Measurements from ENCODE around the gene TMEM163.

The TMEM163 gene

GRCh38 chr2:134452042-134452733, 266.6 kb downstream of the TMEM163 start:
- no peak for DNase-seq

DNA sequence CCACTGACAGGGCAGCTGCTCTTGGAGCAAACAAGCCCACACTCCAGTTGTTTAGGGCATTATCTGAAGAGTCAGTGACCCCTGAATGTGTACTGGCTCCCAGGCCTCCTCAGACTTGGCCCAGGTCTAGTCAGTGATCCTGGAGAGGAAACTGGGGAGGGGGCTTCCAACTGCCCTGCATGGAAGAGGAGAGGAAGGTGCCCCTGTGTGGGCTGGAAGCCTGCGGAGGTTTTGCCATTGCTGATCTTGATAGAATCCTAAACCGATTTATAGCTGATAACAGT, 267.5 kb downstream of the TMEM163 start:
- no peak for DNase-seq

- no peak for DNase-seq
Measured at GRCh38 chr2:134449751-134450513, 268.9 kb downstream of the TMEM163 start.

DNA sequence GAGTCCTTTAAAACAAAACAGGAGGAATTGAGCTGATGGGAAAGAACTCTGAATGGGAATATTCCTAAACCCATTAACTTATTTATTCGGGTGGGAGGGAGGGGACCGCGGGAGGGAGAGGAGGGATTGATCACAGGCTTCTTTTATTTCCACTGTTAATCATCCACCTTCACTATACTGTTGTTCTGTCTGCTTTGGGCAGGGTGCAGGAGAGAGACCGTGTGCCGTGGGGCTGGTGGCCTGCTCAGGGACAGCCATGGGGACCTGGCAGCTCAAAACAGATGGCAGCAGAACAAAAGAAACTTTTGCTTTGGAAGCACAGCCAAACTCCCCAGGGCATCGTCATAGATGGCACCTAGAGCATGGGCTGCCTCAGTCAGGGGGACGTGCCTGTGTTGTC, 269.6 kb downstream of the TMEM163 start:
- DNase-seq = no peak

DNA sequence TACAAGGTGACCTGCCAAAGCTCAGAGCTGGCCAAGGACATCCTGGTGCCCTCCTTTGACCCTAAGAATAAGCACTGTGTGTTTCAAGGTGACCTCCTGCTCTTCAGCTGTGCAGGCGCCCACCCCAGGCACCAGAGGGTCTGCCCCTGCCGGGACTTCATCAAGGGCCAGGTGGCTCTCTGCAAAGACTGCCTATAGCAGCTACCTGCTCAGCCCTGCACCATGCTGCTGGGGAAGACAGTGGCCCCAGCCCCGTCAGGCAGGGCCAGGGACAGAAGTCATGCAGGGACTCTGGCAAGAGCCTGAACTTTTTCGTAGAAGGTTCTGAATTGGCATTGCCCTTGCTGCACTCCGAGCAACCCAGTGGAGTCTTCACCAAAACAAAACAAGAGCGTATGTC, 270.1 kb downstream of the TMEM163 start:
- DNase-seq = no peak

- no peak for DNase-seq
Measured at GRCh38 chr2:134447669-134448068, 271.1 kb downstream of the TMEM163 start.

DNA sequence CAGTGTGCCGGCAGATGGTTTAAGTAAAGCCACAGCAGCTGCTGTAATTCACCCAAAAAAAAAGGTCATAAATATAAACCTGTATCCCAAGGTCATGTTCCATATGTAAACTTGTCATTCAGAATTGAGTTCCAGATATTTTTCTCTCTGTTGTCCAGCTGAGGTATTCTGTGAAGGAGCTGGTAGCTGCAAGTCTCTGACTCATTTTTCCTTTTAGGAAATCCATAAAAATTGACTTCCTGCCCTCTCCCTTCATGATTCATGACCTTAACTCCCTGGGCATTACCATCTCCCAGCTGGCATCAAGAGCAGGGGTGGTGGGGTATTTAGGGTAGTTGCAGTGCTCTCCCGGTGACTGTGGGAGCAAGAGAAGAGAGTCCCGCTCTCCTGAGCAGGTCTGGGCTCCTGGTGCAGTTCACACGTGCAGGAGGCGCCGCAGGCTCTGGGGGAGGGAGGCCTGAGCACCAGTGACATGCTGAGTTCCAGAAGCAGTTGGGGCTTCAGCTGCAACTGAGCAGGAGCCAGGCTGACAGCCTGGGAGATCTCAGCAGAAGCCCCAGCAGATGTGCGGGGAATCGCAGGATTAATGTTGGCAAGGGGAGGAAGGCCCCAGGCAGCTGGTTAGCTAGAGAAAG, 272.3 kb downstream of the TMEM163 start:
- no peak for DNase-seq

DNA sequence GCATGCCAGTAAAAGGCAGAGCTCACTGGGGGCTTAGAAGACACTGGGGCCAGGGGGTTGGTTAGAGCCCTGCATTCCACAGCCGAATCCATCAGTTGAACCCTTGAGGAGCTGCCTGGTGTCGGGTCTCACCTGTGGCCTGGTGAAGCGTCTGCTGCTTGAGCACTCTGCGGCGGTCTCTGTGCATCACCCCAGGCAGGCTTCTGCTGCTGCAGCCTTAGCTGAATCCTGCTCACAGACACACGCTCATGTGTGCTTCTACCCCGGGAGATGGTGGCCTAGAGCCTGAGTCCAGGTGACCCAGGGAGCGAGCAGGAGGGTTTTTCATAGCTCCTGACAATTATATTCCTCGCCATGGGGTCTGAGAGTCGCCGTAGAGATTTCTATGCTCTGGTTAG, 272.8 kb downstream of the TMEM163 start:
- no peak for DNase-seq

- no peak for DNase-seq
Measured at GRCh38 chr2:134445116-134445515, 273.7 kb downstream of the TMEM163 start.

GRCh38 chr2:134443814-134444480, 274.9 kb downstream of the TMEM163 start:
- no peak for DNase-seq

DNA sequence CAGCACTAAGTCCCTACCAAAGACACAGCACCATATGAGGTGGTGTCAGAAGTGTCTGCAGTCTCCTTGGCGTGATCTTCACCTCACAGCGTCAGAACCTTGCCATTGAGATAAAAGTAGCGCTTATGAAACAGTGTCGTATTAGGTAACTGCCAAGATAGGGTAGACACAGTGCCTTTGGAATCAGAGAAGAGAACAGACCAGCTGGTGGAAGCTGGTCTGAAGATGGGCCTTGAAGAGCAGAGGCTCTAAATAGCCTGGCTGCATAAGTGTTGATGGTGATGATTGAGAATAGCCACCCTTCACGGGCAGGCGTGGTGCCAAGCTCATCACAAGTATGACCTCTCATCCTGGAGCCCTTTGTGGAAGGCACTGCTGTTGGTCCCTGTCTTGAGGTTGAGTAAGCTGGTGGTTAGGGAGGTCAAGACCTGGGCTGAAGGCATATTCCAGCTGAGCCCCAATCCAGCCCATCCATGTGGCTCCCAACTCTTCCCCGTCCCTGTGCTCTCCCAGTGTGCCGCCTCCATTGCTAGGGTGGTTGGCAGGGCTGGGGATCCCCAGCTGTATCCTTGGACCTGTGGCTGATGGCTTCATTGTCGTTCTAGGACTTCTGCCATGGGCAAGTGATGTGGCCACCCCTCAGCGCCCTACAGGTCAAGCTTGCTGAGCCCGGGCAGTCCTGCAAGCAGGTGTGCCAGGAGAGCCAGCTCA, 277.5 kb downstream of the TMEM163 start:
- DNase-seq = no peak

GRCh38 chr2:134440336-134440909, 278.4 kb downstream of the TMEM163 start:
- DNase-seq = no peak

- DNase-seq = no peak
Measured at GRCh38 chr2:134438371-134438770, 280.4 kb downstream of the TMEM163 start.

DNA sequence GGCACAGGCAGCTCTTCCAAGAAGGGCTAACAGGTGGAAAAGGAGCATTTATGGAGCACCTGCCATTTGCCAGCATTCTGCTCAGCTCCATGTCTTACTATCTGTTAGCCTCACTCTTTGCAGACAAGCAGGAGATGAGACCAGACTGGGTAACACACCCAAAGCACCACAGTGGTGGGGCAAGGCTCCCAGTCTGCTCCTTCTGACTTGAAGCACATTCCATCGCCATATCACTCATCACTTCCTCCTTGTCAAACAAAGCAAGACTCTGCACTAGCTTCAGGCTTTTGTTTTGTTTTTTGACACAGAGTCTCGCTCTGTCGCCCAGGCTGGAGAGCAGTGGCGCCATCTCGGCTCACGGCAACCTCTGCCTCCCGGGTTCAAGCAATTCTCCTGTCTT, 282.1 kb downstream of the TMEM163 start:
- no peak for DNase-seq

DNA sequence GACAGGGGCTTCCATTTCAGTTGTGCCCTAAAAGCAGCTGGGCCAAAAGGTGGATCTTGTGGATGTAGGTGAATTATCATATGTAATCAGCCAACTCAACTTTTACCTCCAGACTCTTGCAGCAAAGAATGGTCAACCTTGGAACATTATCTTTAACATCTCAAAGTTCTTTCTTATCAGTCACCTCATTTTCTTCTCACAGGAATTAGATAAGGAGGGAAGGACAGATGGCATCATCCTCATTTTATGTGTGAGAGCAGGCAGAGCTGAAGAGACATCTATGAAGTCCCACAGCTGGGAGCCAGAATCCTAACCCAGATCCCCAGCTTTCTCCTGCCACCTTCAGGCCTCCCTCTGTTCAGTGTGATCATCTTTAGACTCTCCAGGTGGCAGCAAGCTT, 282.9 kb downstream of the TMEM163 start:
- no peak for DNase-seq

DNA sequence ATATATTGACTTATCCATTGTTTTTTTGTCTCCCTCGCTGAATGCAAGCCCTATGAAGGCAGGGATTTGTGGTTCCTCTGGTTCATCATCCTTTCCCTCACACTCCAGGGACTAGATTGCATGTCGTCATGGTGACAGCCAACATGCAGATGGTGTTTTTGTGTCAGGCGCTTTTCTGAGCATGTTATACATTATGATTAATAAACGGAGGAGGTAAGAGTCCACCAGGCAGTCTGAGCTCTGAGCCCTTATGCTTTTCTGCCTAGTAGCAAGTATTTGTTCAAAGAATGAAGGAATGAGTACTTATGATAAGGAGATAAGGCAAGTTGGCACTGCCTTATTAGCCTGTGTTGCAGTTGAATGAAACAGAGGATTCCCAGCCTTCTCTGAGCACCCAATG, 283.3 kb downstream of the TMEM163 start:
- no peak for DNase-seq

DNA sequence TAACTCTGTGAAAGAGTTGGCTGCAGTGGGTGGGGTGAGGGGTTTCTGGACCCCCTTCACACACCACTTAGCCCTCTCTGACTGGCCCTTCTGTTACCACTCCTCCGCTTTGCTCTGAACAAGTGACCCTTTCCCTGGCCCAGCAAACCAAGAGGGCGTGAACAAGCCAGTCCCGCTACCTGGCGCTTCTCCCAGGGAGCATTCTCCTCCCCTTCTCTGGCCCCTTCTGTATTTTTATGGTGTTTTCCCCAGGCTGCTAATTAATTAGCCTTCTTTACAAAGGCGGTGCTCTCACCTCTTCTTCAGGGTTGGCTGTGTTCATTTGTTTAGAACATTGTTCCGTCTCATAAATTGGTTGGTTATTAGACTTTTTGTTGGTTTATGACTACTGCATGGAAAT, 284.8 kb downstream of the TMEM163 start:
- no peak for DNase-seq

- no peak for DNase-seq
Measured at GRCh38 chr2:134433469-134433868, 285.3 kb downstream of the TMEM163 start.

- no peak for DNase-seq
Measured at GRCh38 chr2:134432435-134432883, 286.3 kb downstream of the TMEM163 start.

GRCh38 chr2:134431838-134432434, 286.9 kb downstream of the TMEM163 start:
- DNase-seq = no peak

GRCh38 chr2:134429886-134430285, 288.9 kb downstream of the TMEM163 start:
- DNase-seq = no peak

DNA sequence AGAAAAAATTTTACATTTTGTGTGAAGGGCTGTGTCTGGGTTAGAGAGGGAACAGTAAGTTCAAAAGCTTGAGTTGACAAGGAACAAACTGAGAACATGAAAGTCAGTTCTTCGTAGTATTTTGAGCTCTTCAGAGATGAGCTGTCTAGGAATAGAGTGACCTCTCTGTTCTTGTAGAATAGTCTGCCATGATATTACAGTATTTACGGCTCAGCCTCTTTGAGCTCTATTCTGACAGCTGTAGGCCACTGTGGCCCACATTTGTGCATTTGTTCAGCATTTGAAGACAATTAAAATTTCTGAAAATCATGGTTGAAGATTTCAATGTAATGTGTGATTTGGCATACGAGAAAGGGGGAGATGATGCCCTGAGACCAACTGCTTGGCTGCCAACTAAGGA, 292.1 kb downstream of the TMEM163 start:
- DNase-seq = no peak

Data from activated CD4-positive, alpha-beta T cell treated with anti-CD3 and anti-CD28 coated beads for 48 hours (primary cell).